Osteoblast (primary cell): ENCODE data around the gene RASA3. TPM values are rescaled to one million over a fixed set of nuclear protein-coding genes. Genes with fewer than 3 reads are reported as not detected.

Source experiments
- DNase-seq: peaks from one replicate; pipeline ENCODE4 v3.0.0; 2011; ENCODE audit warnings: low spot score, mixed read lengths; ENCODE audit not compliant: insufficient read length; ENCODE audit errors: missing footprints
- H2AFZ ChIP-seq: 2 replicates; pipeline ENCODE4 v1.6.0; 2011; ENCODE audit warnings: mild to moderate bottlenecking, low read length
- H3K27ac ChIP-seq: 2 replicates; pipeline ENCODE4 v1.5.1; 2011; ENCODE audit warnings: mild to moderate bottlenecking, low read depth, low read length, moderate library complexity
- H3K27me3 ChIP-seq: 2 replicates; pipeline ENCODE4 v1.6.0; 2012; ENCODE audit warnings: mild to moderate bottlenecking, control low read depth, inconsistent platforms, low read length, moderate library complexity; ENCODE audit not compliant: insufficient read depth
- H3K36me3 ChIP-seq: 2 replicates; pipeline ENCODE4 v1.5.1; 2011; ENCODE audit warnings: mild to moderate bottlenecking, low read length, control low read depth, moderate library complexity; ENCODE audit not compliant: insufficient read depth
- H3K4me1 ChIP-seq: 2 replicates; pipeline ENCODE4 v1.5.1; 2011; ENCODE audit warnings: mild to moderate bottlenecking, low read length, control low read depth, moderate library complexity; ENCODE audit not compliant: insufficient read depth
- H3K4me2 ChIP-seq: 2 replicates; pipeline ENCODE4 v1.6.0; 2011; ENCODE audit warnings: mild to moderate bottlenecking, low read length; ENCODE audit not compliant: insufficient read depth
- H3K4me3 ChIP-seq: fragments of 200-600 bp; sonication (generic); 3 replicates; pipeline ENCODE4 v1.5.1; 2012; ENCODE audit warnings: mild to moderate bottlenecking, low read length, inconsistent platforms; ENCODE audit not compliant: insufficient read depth
- H3K79me2 ChIP-seq: 2 replicates; pipeline ENCODE4 v1.6.0; 2012; ENCODE audit warnings: mild to moderate bottlenecking, low read length, control low read depth, inconsistent platforms; ENCODE audit not compliant: insufficient read depth
- H3K9me3 ChIP-seq: 2 replicates; pipeline ENCODE4 v1.5.1; 2011; ENCODE audit warnings: low read depth, low read length, control low read depth
- H4K20me1 ChIP-seq: 2 replicates; pipeline ENCODE4 v1.6.0; 2012; ENCODE audit warnings: mild to moderate bottlenecking, low read length, control low read depth; ENCODE audit not compliant: insufficient read depth
- total RNA-seq: library from RNA; depleted of rRNA; stranded (reverse); fragments of >200 nt; gene quantifications from 2 replicates; pipeline ENCODE4 v1.2.3, GENCODE V29; 2012
- TF ChIP-seq, protein P1 (sequence below): IDR thresholded peaks from 2 replicates; pipeline ENCODE4 v1.5.1; 2011; ENCODE audit warnings: mild to moderate bottlenecking, low read depth, low read length, moderate library complexity; ENCODE audit errors: extremely low read depth

Gene RASA3
- total RNA-seq, 1 donor, result 41.3 TPM

- H3K4me2 ChIP-seq, result peak overlapping the region; percentile 85
- H4K20me1 ChIP-seq, result peaks cover 13% of the 10 kb centered on the region
- TF ChIP-seq, protein P1, sequence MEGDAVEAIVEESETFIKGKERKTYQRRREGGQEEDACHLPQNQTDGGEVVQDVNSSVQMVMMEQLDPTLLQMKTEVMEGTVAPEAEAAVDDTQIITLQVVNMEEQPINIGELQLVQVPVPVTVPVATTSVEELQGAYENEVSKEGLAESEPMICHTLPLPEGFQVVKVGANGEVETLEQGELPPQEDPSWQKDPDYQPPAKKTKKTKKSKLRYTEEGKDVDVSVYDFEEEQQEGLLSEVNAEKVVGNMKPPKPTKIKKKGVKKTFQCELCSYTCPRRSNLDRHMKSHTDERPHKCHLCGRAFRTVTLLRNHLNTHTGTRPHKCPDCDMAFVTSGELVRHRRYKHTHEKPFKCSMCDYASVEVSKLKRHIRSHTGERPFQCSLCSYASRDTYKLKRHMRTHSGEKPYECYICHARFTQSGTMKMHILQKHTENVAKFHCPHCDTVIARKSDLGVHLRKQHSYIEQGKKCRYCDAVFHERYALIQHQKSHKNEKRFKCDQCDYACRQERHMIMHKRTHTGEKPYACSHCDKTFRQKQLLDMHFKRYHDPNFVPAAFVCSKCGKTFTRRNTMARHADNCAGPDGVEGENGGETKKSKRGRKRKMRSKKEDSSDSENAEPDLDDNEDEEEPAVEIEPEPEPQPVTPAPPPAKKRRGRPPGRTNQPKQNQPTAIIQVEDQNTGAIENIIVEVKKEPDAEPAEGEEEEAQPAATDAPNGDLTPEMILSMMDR, result no peak
- peak overlapping the region; percentile 98 for H3K27ac ChIP-seq
- peaks cover 54% of the 10 kb centered on the region for H3K79me2 ChIP-seq
- H3K27me3 ChIP-seq, result no peaks in the 10 kb centered on the region
- H3K4me1 ChIP-seq, result peaks cover 38% of the 10 kb centered on the region
- no peaks in the 10 kb centered on the region for H3K9me3 ChIP-seq
- peaks cover 5% of the 10 kb centered on the region for H3K36me3 ChIP-seq
- peak overlapping the region; percentile 98 for H3K4me3 ChIP-seq
- peak; percentile 95 for DNase-seq
- H2AFZ ChIP-seq, result peak overlapping the region; percentile 29
These were observed 622 bp downstream of the RASA3 start for GRCh38 chr13:114131583-114132418.

- Histone ChIP-seq H2AFZ (peak overlapping the region; percentile 80), H3K4me1 (peaks cover 38% of the 10 kb centered on the region), H3K9me3 (no peaks in the 10 kb centered on the region), H3K27ac (peak overlapping the region; percentile 98), H3K36me3 (peaks cover 5% of the 10 kb centered on the region), H3K4me3 (peak overlapping the region; percentile 98), H4K20me1 (peaks cover 16% of the 10 kb centered on the region), H3K79me2 (peaks cover 61% of the 10 kb centered on the region), H3K4me2 (peak overlapping the region; percentile 85), H3K27me3 (no peaks in the 10 kb centered on the region)
- DNase-seq, result peak; percentile 99
- TF ChIP-seq, protein P1, result no peak
These were observed 1.4 kb downstream of the RASA3 start for GRCh38 chr13:114130837-114131582.

DNA sequence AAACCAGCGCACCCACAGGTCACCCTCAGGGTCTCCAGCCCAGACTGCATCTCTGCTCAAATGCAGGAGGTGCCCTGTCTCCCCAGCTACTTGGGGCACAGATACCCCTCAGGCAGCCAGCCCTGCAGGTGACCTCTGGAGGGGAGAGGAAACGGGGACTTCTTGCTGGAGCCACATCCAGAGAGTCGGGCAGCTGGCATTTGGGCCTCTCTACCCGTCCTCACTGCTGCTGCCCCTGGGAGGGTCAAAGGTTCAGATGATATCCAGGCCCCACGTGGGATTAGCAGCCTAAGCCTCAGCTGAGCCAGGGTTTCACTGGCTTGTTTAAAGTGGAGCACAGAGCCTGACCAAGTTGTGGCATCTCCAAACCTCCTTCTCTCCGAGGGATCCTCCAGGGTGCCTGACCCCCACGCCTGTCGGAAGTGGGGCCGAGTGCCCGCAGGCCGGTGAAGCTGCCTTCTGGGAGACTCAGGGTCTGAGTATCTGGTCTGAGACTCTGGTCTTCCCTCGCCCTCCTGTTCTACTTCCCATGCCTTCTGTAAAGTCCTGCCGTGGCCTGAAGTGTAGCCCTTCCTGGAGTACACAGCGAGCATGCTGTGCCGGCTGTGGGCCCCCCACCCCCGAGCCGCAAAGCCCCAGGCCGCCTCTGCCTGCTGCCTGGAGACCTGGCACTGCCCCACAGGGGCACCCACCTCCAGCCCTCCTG is 2.1 kb downstream of the RASA3 start:
- Histone ChIP-seq H3K4me2 (peak overlapping the region; percentile 85), H3K27ac (peak overlapping the region; percentile 98), H3K4me3 (peak overlapping the region; percentile 98), H2AFZ (no peak overlapping the region), H3K9me3 (no peaks in the 10 kb centered on the region), H3K27me3 (no peaks in the 10 kb centered on the region), H4K20me1 (peaks cover 20% of the 10 kb centered on the region), H3K36me3 (peaks cover 5% of the 10 kb centered on the region), H3K4me1 (peaks cover 38% of the 10 kb centered on the region), H3K79me2 (peaks cover 67% of the 10 kb centered on the region)
- DNase-seq, result no peak
- TF ChIP-seq, protein P1, result no peak
